K562 (cell line): ENCODE data around the gene NCBP2. TPM values are rescaled to one million over a fixed set of nuclear protein-coding genes. Genes with fewer than 3 reads are reported as not detected.

ENCODE experiments used
- ADNP ChIP-seq: fragments of 200-800 bp; sonication (Bioruptor generic); IDR thresholded peaks from 2 replicates; pipeline ENCODE4 v1.6.1; 2016; ENCODE audit warnings: missing genetic modification characterization, missing compliant biosample characterization
- BCOR ChIP-seq: fragments of 450-650 bp; IDR thresholded peaks from 2 replicates; pipeline ENCODE4 v1.6.1; 2016
- CBFA2T3 ChIP-seq: fragments of 450-650 bp; IDR thresholded peaks from 2 replicates; pipeline ENCODE4 v1.6.1; 2017
- DMBX1 ChIP-seq: fragments of 250-450 bp; sonication (Bioruptor Pico); IDR thresholded peaks from 2 replicates; pipeline ENCODE4 v1.8.0; 2022; ENCODE audit warnings: inconsistent platforms, mild to moderate bottlenecking, moderate library complexity, borderline replicate concordance
- FOXA3 ChIP-seq, 2 experiments: fragments of 450-650 bp in 1 of 2; sonication (generic) in 1 of 2; formaldehyde crosslinking; IDR thresholded peaks in 1 of 2; conservative IDR thresholded peaks in 1 of 2; 2 replicates each; pipeline versions ENCODE4 v1.4.0 to v1.8.0; 2020 to 2022; ENCODE audit warnings: mild to moderate bottlenecking in 2 of 2, missing genetic modification reagents in 1 of 2
- FOXJ2 ChIP-seq: fragments of 200-800 bp; sonication (Bioruptor generic); IDR thresholded peaks from 2 replicates; pipeline ENCODE4 v1.6.1; 2016; ENCODE audit warnings: missing genetic modification characterization, missing compliant biosample characterization
- MAZ ChIP-seq, 2 experiments: fragments of 450-650 bp in 1 of 2; sonication (generic) in 1 of 2; formaldehyde crosslinking; IDR thresholded peaks in 1 of 2; conservative IDR thresholded peaks in 1 of 2; 2 replicates each; pipeline versions ENCODE4 v1.4.0 to v1.5.0; 2020; ENCODE audit warnings: mild to moderate bottlenecking in 1 of 2, missing genetic modification reagents in 1 of 2
- MCM2 ChIP-seq: fragments of 450-650 bp; IDR thresholded peaks from 2 replicates; pipeline ENCODE4 v1.6.1; 2017; ENCODE audit warnings: low read depth, mild to moderate bottlenecking
- MTA1 ChIP-seq: fragments of 450-650 bp; IDR thresholded peaks from 2 replicates; pipeline ENCODE4 v1.6.1; 2017; ENCODE audit warnings: borderline replicate concordance
- NCOA1 ChIP-seq: fragments of 450-650 bp; IDR thresholded peaks from 2 replicates; pipeline ENCODE4 v1.6.1; 2016; ENCODE audit warnings: low read depth
- SMAD1 ChIP-seq: fragments of 150-350 bp; IDR thresholded peaks from 2 replicates; pipeline ENCODE4 v1.6.1; 2014; ENCODE audit warnings: low read length, low read depth; ENCODE audit not compliant: partially characterized antibody
- TCFL5 ChIP-seq: fragments of 250-450 bp; sonication (Bioruptor Pico); conservative IDR thresholded peaks from 2 replicates; pipeline ENCODE4 v1.6.1; 2021; ENCODE audit warnings: mild to moderate bottlenecking, moderate library complexity, matching md5 sums
- ZBTB17 ChIP-seq: fragments of 450-650 bp; formaldehyde crosslinking; IDR thresholded peaks from 2 replicates; pipeline ENCODE4 v1.4.0; 2020; ENCODE audit warnings: mild to moderate bottlenecking
- ZKSCAN8 ChIP-seq: fragments of 200-800 bp; sonication (Bioruptor generic); IDR thresholded peaks from 2 replicates; pipeline ENCODE4 v1.6.1; 2016; ENCODE audit warnings: missing genetic modification characterization, missing compliant biosample characterization
- ZNF146 ChIP-seq: IDR thresholded peaks from one replicate; pipeline ENCODE4 v1.6.1; 2018; ENCODE audit warnings: missing compliant biosample characterization; ENCODE audit not compliant: unreplicated experiment
- ZNF224 ChIP-seq: sonication (generic); formaldehyde crosslinking; IDR thresholded peaks from 2 replicates; pipeline ENCODE4 v1.8.0; 2022; ENCODE audit warnings: mild to moderate bottlenecking, missing genetic modification reagents
- ZNF232 ChIP-seq: sonication (generic); formaldehyde crosslinking; IDR thresholded peaks from 2 replicates; pipeline ENCODE4 v1.8.0; 2022; ENCODE audit warnings: mild to moderate bottlenecking, missing genetic modification reagents
- ZNF41 ChIP-seq: fragments of 250-450 bp; sonication (Bioruptor Pico); conservative IDR thresholded peaks from 2 replicates; pipeline ENCODE4 v1.4.0; 2020; ENCODE audit warnings: mild to moderate bottlenecking
- ZNF76 ChIP-seq: fragments of 250-450 bp; sonication (Bioruptor Pico); IDR thresholded peaks from 2 replicates; pipeline ENCODE4 v1.4.0; 2020; ENCODE audit warnings: mild to moderate bottlenecking, moderate library complexity, borderline replicate concordance
- ZNF785 ChIP-seq: fragments of 250-450 bp; sonication (Bioruptor Pico); IDR thresholded peaks from 2 replicates; pipeline ENCODE4 v1.4.0; 2020; ENCODE audit warnings: mild to moderate bottlenecking
- polyA plus RNA-seq, 8 experiments: library from polyadenylated mRNA; depleted of rRNA in 4 of 8; stranded (reverse) in 5 of 8; unstranded in 3 of 8; fragments of >200 nt; fragmentation: Nextera tagmentation in 2 of 8; fragmentation: Illumina TruSeq in 1 of 8; extraction: Ambion mirVana in 2 of 8; extraction: Trizol in 1 of 8; gene quantifications; 2 replicates each; pipeline versions ENCODE4 v1.2.1 to v1.2.3, GENCODE V29; 2011 to 2014; ENCODE audit warnings: inconsistent platforms in 1 of 8, missing spikeins in 1 of 8
- total RNA-seq, 7 experiments: library from RNA; depleted of rRNA in 6 of 7; stranded (reverse); fragments of >200 nt in 6 of 7; fragmentation: Illumina TruSeq in 2 of 7; extraction: Trizol in 2 of 7; gene quantifications; 2 replicates each; pipeline versions ENCODE4 v1.2.1 to v1.2.3, GENCODE V29; 2011 to 2021; ENCODE audit warnings: low replicate concordance in 1 of 7
- TF ChIP-seq, protein P1 (sequence below): sonication (generic); formaldehyde crosslinking; IDR thresholded peaks from 2 replicates; pipeline ENCODE4 v1.8.0; 2022; ENCODE audit warnings: mild to moderate bottlenecking, missing genetic modification reagents
- TF ChIP-seq, protein P2 (sequence below): sonication (generic); formaldehyde crosslinking; IDR thresholded peaks from 2 replicates; pipeline ENCODE4 v1.8.1; 2023; ENCODE audit warnings: mild to moderate bottlenecking, missing genetic modification reagents
- TF ChIP-seq, protein P3 (sequence below): IDR thresholded peaks from 2 replicates; pipeline ENCODE4 v1.6.1; 2011; ENCODE audit warnings: borderline replicate concordance, low read depth, mild to moderate bottlenecking, moderate library complexity, low read length; ENCODE audit not compliant: insufficient read depth, poor library complexity, severe bottlenecking

The NCBP2 gene
- total and polyA plus RNA-seq, 9 of the 15 experiments (the other 6 are each of a cell fraction or from before 2014, with no cell fraction given) = 56.4 to 102 (median 82.3) TPM

DNA sequence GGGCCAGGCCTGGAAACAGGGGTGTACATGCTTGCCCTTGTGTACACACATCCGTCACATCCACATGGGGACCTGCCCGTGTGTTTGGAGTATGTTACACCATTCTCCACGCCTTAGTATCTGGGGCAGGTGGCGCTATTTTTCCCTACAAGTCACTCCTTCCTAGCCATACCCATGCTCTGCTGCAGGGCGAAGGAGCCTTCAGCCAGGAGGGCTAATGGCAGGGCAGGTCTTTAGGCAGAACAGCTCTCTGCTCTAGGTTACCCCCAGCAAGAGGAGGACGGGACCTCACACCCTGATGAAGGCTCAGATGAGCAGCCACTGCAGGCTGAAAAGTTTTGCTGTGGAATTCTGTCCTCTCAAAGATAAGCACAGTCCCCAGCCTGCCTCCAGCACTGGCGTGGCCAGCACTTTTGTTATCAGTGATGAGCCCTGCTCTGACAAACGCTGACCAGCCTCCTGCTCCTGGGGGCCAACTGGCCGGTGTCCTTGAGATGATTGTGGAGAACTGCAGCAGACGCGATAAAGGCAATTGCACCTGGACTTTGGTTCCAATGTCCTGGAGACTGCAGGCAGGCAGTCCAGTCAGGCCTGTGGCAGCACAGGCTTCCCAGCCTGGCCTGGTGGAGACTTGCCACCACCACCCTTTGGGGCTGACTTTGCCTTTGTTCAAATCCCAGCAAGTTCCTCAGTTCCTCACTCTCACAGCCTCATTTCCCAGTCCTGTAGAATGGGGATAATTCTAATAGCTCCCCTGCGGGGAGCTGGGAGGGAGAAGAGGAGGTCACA, 46.1 kb upstream of the NCBP2 start (continued):
- TF ChIP-seq, protein P1, sequence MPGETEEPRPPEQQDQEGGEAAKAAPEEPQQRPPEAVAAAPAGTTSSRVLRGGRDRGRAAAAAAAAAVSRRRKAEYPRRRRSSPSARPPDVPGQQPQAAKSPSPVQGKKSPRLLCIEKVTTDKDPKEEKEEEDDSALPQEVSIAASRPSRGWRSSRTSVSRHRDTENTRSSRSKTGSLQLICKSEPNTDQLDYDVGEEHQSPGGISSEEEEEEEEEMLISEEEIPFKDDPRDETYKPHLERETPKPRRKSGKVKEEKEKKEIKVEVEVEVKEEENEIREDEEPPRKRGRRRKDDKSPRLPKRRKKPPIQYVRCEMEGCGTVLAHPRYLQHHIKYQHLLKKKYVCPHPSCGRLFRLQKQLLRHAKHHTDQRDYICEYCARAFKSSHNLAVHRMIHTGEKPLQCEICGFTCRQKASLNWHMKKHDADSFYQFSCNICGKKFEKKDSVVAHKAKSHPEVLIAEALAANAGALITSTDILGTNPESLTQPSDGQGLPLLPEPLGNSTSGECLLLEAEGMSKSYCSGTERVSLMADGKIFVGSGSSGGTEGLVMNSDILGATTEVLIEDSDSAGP (CRISPR knock-in tag) = no peak
- TF ChIP-seq ADNP (peak; percentile 77), CBFA2T3 (peak; percentile 100), SMAD1 (peak; percentile 56), BCOR (peak; percentile 87; the same call in 1 of the 2 replicates), FOXA3 (CRISPR knock-in tag; conservative IDR thresholded peaks at IDR 0.05 in 1 of 2, IDR thresholded peaks at IDR 0.05 in 1 of 2) (peak in 1 of 2 experiments; percentile 28; a peak in 1 of 4 replicates), ZNF232 (CRISPR knock-in tag) (no peak), ZKSCAN8 (CRISPR knock-in tag) (peak; percentile 90), DMBX1 (CRISPR knock-in tag) (peak; percentile 97), MAZ (CRISPR knock-in tag; conservative IDR thresholded peaks at IDR 0.05 in 1 of 2, IDR thresholded peaks at IDR 0.05 in 1 of 2) (peak; percentile 94 to 97), MTA1 (peak; percentile 84), ZNF41 (CRISPR knock-in tag) (0 out of 2 replicates have a peak, but pooled peaks have one; percentile 8), TCFL5 (CRISPR knock-in tag) (no peak), ZNF146 (no peak), MCM2 (no peak), ZNF785 (CRISPR knock-in tag) (no peak), FOXJ2 (tag) (no peak), ZBTB17 (CRISPR knock-in tag) (peak; percentile 70), ZNF224 (CRISPR knock-in tag) (no peak), ZNF76 (CRISPR knock-in tag) (0 out of 2 replicates have a peak, but pooled peaks have one; percentile 73), NCOA1 (peak; percentile 81; the same call in 1 of the 2 replicates)
- TF ChIP-seq, protein P2, sequence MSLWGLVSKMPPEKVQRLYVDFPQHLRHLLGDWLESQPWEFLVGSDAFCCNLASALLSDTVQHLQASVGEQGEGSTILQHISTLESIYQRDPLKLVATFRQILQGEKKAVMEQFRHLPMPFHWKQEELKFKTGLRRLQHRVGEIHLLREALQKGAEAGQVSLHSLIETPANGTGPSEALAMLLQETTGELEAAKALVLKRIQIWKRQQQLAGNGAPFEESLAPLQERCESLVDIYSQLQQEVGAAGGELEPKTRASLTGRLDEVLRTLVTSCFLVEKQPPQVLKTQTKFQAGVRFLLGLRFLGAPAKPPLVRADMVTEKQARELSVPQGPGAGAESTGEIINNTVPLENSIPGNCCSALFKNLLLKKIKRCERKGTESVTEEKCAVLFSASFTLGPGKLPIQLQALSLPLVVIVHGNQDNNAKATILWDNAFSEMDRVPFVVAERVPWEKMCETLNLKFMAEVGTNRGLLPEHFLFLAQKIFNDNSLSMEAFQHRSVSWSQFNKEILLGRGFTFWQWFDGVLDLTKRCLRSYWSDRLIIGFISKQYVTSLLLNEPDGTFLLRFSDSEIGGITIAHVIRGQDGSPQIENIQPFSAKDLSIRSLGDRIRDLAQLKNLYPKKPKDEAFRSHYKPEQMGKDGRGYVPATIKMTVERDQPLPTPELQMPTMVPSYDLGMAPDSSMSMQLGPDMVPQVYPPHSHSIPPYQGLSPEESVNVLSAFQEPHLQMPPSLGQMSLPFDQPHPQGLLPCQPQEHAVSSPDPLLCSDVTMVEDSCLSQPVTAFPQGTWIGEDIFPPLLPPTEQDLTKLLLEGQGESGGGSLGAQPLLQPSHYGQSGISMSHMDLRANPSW = no peak; the same call in 1 of the 2 replicates
- TF ChIP-seq, protein P3, sequence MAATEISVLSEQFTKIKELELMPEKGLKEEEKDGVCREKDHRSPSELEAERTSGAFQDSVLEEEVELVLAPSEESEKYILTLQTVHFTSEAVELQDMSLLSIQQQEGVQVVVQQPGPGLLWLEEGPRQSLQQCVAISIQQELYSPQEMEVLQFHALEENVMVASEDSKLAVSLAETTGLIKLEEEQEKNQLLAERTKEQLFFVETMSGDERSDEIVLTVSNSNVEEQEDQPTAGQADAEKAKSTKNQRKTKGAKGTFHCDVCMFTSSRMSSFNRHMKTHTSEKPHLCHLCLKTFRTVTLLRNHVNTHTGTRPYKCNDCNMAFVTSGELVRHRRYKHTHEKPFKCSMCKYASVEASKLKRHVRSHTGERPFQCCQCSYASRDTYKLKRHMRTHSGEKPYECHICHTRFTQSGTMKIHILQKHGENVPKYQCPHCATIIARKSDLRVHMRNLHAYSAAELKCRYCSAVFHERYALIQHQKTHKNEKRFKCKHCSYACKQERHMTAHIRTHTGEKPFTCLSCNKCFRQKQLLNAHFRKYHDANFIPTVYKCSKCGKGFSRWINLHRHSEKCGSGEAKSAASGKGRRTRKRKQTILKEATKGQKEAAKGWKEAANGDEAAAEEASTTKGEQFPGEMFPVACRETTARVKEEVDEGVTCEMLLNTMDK = peak; percentile 6
